Chondrocyte (in vitro differentiated cells): ENCODE results near the gene SLC5A2. TPM values are rescaled to one million over a fixed set of nuclear protein-coding genes. Genes with fewer than 3 reads are reported as not detected.

Experiments used
- DNase-seq: peaks from one replicate; pipeline ENCODE4 v3.0.0; 2021; ENCODE audit warnings: mixed read lengths, low spot score
- H3K27ac Mint-ChIP-seq: one replicate; pipeline ENCODE4 v1.8.0; 2021; ENCODE audit warnings: mild to moderate bottlenecking, moderate library complexity, mixed read lengths; ENCODE audit not compliant: unreplicated experiment
- H3K27me3 Mint-ChIP-seq: 2 replicates; pipeline ENCODE4 v1.8.0; 2021; ENCODE audit warnings: low read depth, mixed read lengths
- H3K36me3 Mint-ChIP-seq: 2 replicates; pipeline ENCODE4 v1.8.0; 2021; ENCODE audit warnings: low read depth, mixed read lengths
- H3K4me1 Mint-ChIP-seq: 2 replicates; pipeline ENCODE4 v1.8.0; 2021; ENCODE audit warnings: low read depth, mild to moderate bottlenecking, mixed read lengths
- H3K4me3 Mint-ChIP-seq: one replicate; pipeline ENCODE4 v1.8.0; 2021; ENCODE audit warnings: mild to moderate bottlenecking, moderate library complexity, mixed read lengths; ENCODE audit not compliant: unreplicated experiment
- H3K9me3 Mint-ChIP-seq: 2 replicates; pipeline ENCODE4 v1.8.0; 2021; ENCODE audit warnings: low read depth, mixed read lengths
- total RNA-seq: library from RNA; stranded (reverse); gene quantifications from 3 replicates; pipeline ENCODE4 v1.2.1, GENCODE V29; 2021
- TF ChIP-seq, protein P1 (sequence below): fragments of 200-600 bp; sonication (generic); IDR thresholded peaks from 2 replicates; pipeline ENCODE4 v1.5.0; 2021; ENCODE audit warnings: antibody characterized with exemption, mild to moderate bottlenecking, moderate library complexity

Gene SLC5A2
- total RNA-seq, 1 donor from 2014 or later: not detected

DNA sequence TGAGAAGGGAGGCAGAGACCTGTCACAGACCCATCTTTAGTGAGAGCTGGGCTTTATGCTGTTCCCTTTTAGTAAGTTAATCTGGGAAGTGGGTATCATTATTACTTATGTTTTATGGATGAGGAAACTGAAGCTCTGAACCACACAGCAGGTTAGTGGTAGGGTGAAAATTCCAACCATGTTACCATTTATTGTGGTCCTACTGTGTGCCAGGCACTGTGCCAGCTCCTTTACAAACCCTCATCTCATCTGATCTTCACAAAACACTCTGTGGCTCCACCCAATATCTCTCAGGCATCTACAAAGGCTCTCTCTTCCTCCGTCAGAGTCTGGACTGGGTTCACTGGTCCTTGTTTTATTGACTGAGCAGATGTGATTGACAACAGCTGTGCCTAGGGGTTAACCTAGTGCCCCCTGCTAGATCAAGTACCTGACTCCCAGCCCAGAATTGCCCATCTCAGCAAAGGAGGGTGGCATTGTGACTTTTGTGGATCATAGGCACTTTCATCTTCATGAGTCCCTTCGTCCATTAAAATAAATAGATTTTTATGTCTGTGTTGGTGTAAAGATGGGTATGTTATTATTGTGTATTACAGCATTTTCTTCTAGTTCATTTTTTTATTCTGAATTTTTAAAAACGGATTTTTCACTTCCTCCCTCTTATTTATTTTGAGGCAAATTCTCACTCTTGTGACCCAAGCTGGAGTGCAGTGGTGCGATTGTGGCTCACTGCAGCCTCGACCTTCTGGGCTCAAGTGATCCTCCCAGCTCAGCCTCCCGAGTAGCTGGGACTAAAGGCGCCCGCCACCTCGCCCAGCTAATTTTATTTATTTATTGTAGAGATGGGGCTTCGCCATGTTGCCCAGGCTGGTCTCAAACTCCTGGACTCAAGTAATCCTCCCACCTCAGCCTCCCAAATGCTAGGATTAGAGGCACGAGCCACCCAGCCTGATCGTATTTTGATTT, 7.9 kb upstream of the SLC5A2 start:
- Mint-ChIP-seq H3K9me3 (no peaks in the 10 kb centered on the region), H3K4me3 (no peak overlapping the region), H3K27me3 (no peaks in the 10 kb centered on the region), H3K4me1 (peaks cover 59% of the 10 kb centered on the region), H3K27ac (peak overlapping the region; percentile 36), H3K36me3 (peaks cover 38% of the 10 kb centered on the region)
- TF ChIP-seq, protein P1, sequence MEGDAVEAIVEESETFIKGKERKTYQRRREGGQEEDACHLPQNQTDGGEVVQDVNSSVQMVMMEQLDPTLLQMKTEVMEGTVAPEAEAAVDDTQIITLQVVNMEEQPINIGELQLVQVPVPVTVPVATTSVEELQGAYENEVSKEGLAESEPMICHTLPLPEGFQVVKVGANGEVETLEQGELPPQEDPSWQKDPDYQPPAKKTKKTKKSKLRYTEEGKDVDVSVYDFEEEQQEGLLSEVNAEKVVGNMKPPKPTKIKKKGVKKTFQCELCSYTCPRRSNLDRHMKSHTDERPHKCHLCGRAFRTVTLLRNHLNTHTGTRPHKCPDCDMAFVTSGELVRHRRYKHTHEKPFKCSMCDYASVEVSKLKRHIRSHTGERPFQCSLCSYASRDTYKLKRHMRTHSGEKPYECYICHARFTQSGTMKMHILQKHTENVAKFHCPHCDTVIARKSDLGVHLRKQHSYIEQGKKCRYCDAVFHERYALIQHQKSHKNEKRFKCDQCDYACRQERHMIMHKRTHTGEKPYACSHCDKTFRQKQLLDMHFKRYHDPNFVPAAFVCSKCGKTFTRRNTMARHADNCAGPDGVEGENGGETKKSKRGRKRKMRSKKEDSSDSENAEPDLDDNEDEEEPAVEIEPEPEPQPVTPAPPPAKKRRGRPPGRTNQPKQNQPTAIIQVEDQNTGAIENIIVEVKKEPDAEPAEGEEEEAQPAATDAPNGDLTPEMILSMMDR: no peak
- no peak for DNase-seq

DNA sequence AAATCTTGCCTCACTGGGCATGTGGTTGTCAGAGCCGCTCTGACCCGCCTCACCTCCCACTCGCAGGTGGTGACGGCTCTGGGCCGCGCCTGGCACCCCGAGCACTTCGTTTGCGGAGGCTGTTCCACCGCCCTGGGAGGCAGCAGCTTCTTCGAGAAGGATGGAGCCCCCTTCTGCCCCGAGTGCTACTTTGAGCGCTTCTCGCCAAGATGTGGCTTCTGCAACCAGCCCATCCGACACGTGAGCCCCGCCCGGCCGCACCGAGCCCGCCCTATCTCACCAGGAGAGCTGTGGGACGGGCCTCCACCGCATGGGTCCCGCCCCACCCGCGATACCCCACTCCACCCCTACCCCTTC, 7.0 kb upstream of the SLC5A2 start:
- no peaks in the 10 kb centered on the region for H3K9me3 Mint-ChIP-seq
- H3K4me1 Mint-ChIP-seq: peaks cover 59% of the 10 kb centered on the region
- no peaks in the 10 kb centered on the region for H3K27me3 Mint-ChIP-seq
- peaks cover 38% of the 10 kb centered on the region for H3K36me3 Mint-ChIP-seq
- TF ChIP-seq, protein P1: no peak
- H3K4me3 Mint-ChIP-seq: no peak overlapping the region
- peak; percentile 92 for DNase-seq
- H3K27ac Mint-ChIP-seq: no peak overlapping the region

DNA sequence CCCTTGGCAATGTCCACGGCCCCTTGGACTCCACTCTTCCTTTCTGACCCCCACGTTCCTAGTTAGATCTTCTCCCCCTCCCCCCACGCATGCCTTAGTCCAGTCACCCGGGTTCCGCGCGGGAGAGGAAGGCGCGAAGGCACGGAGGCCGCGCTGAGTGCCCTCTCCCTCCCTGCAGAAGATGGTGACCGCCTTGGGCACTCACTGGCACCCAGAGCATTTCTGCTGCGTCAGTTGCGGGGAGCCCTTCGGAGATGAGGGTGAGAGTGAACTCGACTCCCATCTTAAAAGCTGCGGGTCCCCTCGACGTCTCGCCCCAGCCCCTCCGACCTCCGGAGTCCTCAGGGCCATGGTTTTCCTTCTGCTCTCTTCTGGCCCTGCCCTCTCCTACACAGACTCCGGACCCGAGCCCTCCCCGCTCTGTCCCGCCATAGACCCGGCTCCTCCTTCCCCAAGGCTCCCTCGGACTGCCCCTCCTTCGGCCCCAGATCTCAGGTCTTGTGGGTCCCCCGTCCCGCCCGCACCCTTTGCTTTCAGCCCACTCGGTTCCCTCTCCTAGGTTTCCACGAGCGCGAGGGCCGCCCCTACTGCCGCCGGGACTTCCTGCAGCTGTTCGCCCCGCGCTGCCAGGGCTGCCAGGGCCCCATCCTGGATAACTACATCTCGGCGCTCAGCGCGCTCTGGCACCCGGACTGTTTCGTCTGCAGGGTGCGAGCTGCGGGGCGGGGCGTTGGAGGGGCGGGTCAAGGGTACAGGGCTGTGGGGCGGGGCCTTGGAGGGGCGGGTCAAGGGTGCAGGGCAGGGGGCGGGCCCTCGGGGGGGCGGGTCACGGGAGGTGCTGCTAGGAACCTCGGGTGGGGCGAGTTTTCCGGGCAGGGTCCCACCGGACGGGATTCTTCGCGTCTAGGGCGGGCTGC, 6.4 kb upstream of the SLC5A2 start:
- H3K27me3 Mint-ChIP-seq: no peaks in the 10 kb centered on the region
- peaks cover 53% of the 10 kb centered on the region for H3K4me1 Mint-ChIP-seq
- H3K36me3 Mint-ChIP-seq: peaks cover 38% of the 10 kb centered on the region
- no peak for DNase-seq
- no peak overlapping the region for H3K27ac Mint-ChIP-seq
- TF ChIP-seq, protein P1: no peak
- no peaks in the 10 kb centered on the region for H3K9me3 Mint-ChIP-seq
- H3K4me3 Mint-ChIP-seq: no peak overlapping the region

DNA sequence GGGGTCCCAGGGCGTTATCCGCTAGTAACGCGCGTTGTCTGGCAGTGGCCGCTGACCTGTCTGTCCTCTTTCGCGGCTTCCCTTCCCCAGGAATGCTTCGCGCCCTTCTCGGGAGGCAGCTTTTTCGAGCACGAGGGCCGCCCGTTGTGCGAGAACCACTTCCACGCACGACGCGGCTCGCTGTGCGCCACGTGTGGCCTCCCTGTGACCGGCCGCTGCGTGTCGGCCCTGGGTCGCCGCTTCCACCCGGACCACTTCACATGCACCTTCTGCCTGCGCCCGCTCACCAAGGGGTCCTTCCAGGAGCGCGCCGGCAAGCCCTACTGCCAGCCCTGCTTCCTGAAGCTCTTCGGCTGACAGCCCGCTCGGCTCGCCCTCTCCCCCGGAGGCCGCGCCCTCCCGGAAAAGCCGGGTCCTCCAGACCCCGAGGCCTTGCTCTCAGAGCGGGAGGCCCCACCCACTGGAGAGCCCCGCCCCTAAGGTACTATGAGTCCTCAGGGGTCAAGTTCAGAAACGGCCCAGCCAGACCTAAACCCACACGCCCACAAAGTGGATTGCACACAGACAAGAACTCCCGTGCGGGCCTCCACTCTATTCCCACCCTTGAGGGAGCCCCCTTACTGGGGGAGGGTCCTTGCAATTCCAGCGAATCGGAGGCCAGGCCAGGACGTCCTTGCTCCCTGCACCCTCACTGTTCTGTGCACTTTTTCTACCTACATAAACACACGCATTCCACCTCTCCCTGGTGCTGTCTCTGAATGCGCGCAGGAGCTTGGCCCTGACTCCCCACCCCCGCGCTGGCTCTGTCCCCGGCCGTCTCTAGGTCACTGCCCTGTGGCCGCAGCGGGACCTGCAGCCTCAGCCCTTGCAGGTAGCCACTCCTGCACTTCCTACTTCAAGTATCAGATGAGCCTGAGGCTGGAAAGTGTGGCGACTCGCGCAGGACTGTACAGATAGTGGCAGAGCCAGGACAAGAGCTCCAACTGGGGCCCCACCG, 5.4 kb upstream of the SLC5A2 start:
- H3K27ac Mint-ChIP-seq: no peak overlapping the region
- H3K9me3 Mint-ChIP-seq: no peaks in the 10 kb centered on the region
- DNase-seq: peak; percentile 92
- H3K27me3 Mint-ChIP-seq: no peaks in the 10 kb centered on the region
- H3K4me1 Mint-ChIP-seq: peaks cover 51% of the 10 kb centered on the region
- TF ChIP-seq, protein P1: no peak
- peaks cover 38% of the 10 kb centered on the region for H3K36me3 Mint-ChIP-seq
- no peak overlapping the region for H3K4me3 Mint-ChIP-seq
